Activated CD4-positive, alpha-beta T cell treated with anti-CD3 and anti-CD28 coated beads for 36 hours (primary cell): ENCODE data around the gene TRNT1. TPM values are rescaled to one million over a fixed set of nuclear protein-coding genes. Genes with fewer than 3 reads are reported as not detected.

Source experiments
- ATAC-seq: fragments of 200-7000 bp; cut with Tn5 transposase; one replicate; pipeline ENCODE4 v1.10.0; 2021; ENCODE audit warnings: mild to moderate bottlenecking, moderate library complexity
- CTCF ChIA-PET: fragments of 350-600 bp; sonication (Branson Sonifier 250); formaldehyde crosslinking; loops from one replicate; lab custom pipeline; 2021; ENCODE audit warnings: antibody characterized with exemption; lab: Charles Lee
- POLR2A ChIA-PET: fragments of 350-600 bp; sonication (Branson Sonifier 250); formaldehyde crosslinking; loops from one replicate; lab custom pipeline; 2021; ENCODE audit warnings: antibody characterized with exemption, inconsistent platforms; lab: Charles Lee
- DNase-seq: peaks from one replicate; pipeline ENCODE4 v3.0.0-alpha.2; 2020
- H3K27ac Mint-ChIP-seq: one replicate; pipeline ENCODE4 v1.8.0; 2021; ENCODE audit warnings: mixed read lengths
- H3K27me3 Mint-ChIP-seq: one replicate; pipeline ENCODE4 v1.8.0; 2021; ENCODE audit warnings: mixed read lengths
- H3K36me3 Mint-ChIP-seq: one replicate; pipeline ENCODE4 v1.8.0; 2021; ENCODE audit warnings: low read depth, mixed read lengths
- H3K4me1 Mint-ChIP-seq: one replicate; pipeline ENCODE4 v1.8.0; 2021; ENCODE audit warnings: mixed read lengths
- H3K4me3 Mint-ChIP-seq: one replicate; pipeline ENCODE4 v1.8.0; 2021; ENCODE audit warnings: mild to moderate bottlenecking, moderate library complexity, mixed read lengths
- H3K9me3 Mint-ChIP-seq: one replicate; pipeline ENCODE4 v1.8.0; 2021; ENCODE audit warnings: low read depth, mixed read lengths
- intact Hi-C, 2 experiments: fragments of 100-400 bp; cut with DNase I in 1 of 2; cut with micrococcal nuclease in 1 of 2; formaldehyde crosslinking; loops; one replicate each; pipeline versions ENCODE4 v1.14.2 to v1.15.1; 2022 to 2024; cut with DNase I, micrococcal nuclease
- total RNA-seq, 2 experiments: library from RNA; stranded (reverse); gene quantifications; one replicate each; pipeline ENCODE4 v1.2.3, GENCODE V29; 2021

Gene TRNT1
- total RNA-seq, 2 experiments from 2014 or later = 51.4 to 58.2 TPM

DNA sequence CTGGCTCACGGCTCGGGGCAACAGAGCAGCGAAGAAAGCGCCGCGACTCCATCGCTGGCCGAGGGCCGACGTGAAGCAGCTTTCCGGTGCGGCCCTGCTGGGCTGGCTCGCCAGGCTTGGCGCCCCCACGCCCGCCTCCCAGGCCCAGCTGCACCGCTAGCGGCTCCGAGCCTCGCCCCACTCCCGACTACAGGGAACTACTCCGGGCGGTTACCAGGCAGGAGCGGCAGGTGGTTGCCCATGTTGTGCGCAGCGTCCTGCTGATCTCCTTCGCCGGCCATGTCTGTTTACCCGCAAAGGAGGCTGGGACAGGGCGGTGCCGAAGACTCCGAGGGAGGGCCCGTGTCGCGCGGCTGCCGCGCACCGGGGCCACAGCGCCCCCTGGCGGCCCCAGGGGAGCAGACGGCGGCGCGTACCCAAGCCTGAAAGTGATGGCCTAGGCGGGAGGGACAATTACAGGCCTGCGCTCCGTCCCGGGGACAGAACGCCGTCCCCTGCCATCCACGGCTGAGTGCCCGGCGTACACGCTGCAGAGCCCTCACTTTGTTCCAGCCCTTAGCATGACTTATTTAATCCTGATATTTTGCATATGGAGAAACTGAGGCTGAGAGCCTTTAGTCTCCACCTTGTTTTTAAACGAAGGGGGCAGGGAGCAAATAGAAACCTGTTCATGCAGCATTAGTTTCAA is 52.8 kb downstream of the TRNT1 start, which contains the start of gene CRBN:
CRBN (minus strand) TSS at position 285 of the 688 bp plus-strand sequence; CDS start at position 281, 4 bp downstream.
- no peaks in the 10 kb centered on the region for H3K27me3 Mint-ChIP-seq
- ChIA-PET CTCF (interaction anchor here (0.7 to 0.8 kb wide), 4 partner anchors 8 to 14 kb away, joined by 3 read pairs; no protein-coding TSS in a partner anchor), POLR2A (interaction anchor here (0.7 kb wide), 1 partner anchor 144 kb away, joined by 3 read pairs; no protein-coding TSS in a partner anchor)
- DNase-seq = peak; percentile 93
- H3K4me1 Mint-ChIP-seq = peaks cover 49% of the 10 kb centered on the region
- H3K9me3 Mint-ChIP-seq = no peaks in the 10 kb centered on the region
- peaks cover 9% of the 10 kb centered on the region for H3K36me3 Mint-ChIP-seq
- H3K27ac Mint-ChIP-seq = peak within 1 kb of the TSS; percentile 95
- peak within 1 kb of the TSS; percentile 87 for H3K4me3 Mint-ChIP-seq
- peak; percentile 92 for ATAC-seq
- intact Hi-C loops = loop anchor here (1.0 to 10.0 kb wide), 9 partner anchors 14 to 1943 kb away; partner anchors contain the start of genes TRNT1 (in 2 of the 2), ARL8B (in 1 of the 2), ITPR1 (in 1 of the 2) and SETMAR (in 1 of the 2)

DNA sequence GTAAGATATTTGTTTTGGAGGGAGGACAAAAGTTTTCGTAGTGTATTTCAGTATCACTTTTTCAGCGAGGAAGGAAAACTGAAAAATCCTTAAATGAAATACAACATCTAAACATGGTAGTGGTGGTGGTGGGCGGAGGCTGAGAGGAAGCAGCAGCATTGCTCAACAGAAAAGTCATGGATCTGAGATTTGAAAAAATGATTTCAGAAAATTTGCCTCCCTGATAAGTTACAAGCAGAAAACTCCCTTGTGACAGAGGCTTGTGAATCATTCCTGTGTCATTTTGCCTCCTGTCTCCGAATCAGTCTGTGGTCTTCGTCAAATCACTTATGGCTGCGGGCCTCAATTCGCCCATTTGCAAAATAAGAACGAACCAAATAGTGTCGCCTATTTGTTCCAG is 53.7 kb downstream of the TRNT1 start:
- POLR2A ChIA-PET = interaction anchor here (0.7 kb wide), 1 partner anchor 144 kb away, joined by 3 read pairs; no protein-coding TSS in a partner anchor
- H3K36me3 Mint-ChIP-seq = peaks cover 5% of the 10 kb centered on the region
- CTCF ChIA-PET = interaction anchor here (0.7 kb wide), 1 partner anchor 20 kb away, joined by 6 read pairs; no protein-coding TSS in a partner anchor
- DNase-seq (no peak), ATAC-seq (no peak)
- H3K4me1 Mint-ChIP-seq = peaks cover 42% of the 10 kb centered on the region
- intact Hi-C loops = no loop called here
- H3K27ac Mint-ChIP-seq = no peak overlapping the region
- H3K4me3 Mint-ChIP-seq = no peak overlapping the region
- no peaks in the 10 kb centered on the region for H3K9me3 Mint-ChIP-seq
- no peaks in the 10 kb centered on the region for H3K27me3 Mint-ChIP-seq

DNA sequence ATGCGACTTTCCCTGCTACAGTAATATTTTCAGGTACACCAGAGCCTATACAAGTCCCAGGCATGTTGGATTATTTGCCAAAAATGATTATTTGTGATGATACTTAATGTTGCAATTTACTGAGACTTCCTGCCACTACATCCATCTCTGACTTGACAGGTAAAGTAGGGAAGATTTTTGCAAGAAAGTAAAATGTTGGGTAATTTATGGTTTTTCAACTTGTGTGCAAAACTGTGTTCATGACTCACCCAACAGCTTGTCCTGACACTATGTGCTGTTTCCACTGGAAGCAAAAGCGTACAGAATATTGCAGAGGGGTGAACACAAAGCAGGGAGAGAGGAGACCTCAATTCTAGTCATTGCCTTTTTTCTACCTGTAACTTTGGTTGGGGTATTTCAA is 58.1 kb downstream of the TRNT1 start:
- Mint-ChIP-seq H3K4me3 (no peak overlapping the region), H3K9me3 (peaks cover 12% of the 10 kb centered on the region), H3K27me3 (no peaks in the 10 kb centered on the region), H3K27ac (no peak overlapping the region), H3K4me1 (peaks cover 19% of the 10 kb centered on the region), H3K36me3 (no peaks in the 10 kb centered on the region)
- no peak for ATAC-seq
- POLR2A ChIA-PET = no interaction called here
- DNase-seq = no peak
- CTCF ChIA-PET = no interaction called here
- intact Hi-C loops = no loop called here

DNA sequence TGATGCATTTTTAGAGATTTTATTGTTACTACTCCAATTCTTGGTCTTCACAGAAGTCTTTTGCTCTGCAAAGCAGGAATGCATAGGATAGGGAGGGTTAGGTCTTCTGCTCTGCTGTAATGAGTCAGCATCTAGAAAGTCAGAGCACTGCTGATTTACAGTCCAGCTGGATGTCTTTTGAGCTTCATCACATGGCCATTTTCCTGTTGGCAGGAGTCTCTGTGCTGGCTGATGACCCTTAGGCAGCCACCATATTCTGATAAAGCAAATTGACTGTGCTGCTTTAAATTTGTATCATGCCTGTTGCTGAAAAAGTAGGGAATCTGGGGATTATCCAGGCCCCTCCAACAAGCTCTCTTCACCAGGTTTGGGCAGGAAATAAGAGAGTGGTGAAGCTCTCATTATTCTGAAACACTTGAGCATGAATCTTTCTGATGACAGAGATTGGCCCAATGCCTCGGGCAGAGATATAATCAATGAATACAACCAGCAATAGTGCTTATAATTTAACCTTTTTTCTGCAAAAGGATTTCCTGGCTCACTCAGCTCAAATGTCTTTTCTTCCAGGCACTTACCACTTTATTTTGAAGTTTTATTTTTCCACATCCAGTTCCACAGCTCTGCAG is 62.5 kb downstream of the TRNT1 start:
- no peak overlapping the region for H3K4me3 Mint-ChIP-seq
- peaks cover 12% of the 10 kb centered on the region for H3K9me3 Mint-ChIP-seq
- POLR2A ChIA-PET = no interaction called here
- H3K4me1 Mint-ChIP-seq = peaks cover 39% of the 10 kb centered on the region
- no peaks in the 10 kb centered on the region for H3K27me3 Mint-ChIP-seq
- no peaks in the 10 kb centered on the region for H3K36me3 Mint-ChIP-seq
- peak overlapping the region; percentile 44 for H3K27ac Mint-ChIP-seq
- DNase-seq (no peak), ATAC-seq (no peak)
- CTCF ChIA-PET = interaction anchor here (0.7 to 4.4 kb wide), 3 partner anchors 12 to 36 kb away, joined by 3 to 44 read pairs (median 4); no protein-coding TSS in a partner anchor
- intact Hi-C loops = no loop called here

DNA sequence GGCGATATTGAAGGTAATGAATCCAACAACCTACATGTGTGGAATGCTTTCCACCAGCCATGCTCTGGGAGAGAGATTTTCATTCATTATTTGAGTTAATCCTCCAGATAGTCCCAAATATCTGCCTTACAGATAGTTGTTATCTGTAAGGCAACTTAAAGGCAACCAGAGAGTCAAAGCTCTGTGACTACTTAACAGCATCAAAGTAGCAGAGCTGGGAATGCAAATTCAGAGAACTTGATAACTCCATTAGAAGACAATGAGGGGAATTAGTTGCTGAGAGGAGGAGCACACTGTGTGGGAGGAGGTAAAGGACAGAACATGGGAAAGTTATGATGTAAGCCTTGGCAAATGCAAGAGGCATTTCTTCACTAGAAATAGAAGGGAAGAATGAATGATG is 63.2 kb downstream of the TRNT1 start:
- Mint-ChIP-seq H3K4me3 (no peak overlapping the region), H3K36me3 (no peaks in the 10 kb centered on the region), H3K9me3 (peaks cover 12% of the 10 kb centered on the region), H3K27ac (peak overlapping the region; percentile 44), H3K4me1 (peaks cover 39% of the 10 kb centered on the region), H3K27me3 (no peaks in the 10 kb centered on the region)
- DNase-seq (no peak), ATAC-seq (no peak)
- POLR2A ChIA-PET = no interaction called here
- intact Hi-C loops = no loop called here
- CTCF ChIA-PET = interaction anchor here (4.4 kb wide), 1 partner anchor 11 kb away, joined by 44 read pairs; no protein-coding TSS in a partner anchor

DNA sequence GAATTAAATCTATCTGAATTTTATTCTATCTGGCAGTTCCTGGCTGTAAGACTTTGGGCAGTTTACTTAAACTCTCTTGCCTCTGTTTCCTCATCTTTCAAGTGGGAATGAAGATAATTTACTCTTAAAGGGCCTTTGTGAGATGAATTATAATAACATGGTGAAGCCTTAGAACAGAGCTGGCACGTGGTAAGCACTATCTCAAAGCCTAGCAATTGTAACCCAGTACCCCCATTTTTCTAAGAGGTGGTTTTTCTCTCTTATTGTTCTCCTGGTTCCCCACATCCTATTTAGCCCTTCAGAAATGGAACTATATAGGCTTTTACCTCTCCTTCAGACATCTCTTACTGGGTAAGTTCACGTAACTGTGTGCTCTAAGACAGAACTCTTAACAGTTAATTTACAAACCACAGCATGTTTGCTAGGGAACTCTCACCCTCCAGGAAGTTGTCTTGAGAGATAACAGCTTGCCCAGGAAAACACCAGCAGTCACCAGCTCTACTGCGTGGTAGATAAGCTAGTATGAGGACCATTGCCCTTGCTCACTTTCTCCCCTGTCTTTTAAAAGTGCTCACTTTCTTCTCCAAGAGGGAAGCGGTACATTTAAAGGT is 65.0 kb downstream of the TRNT1 start:
- DNase-seq = no peak
- H3K27me3 Mint-ChIP-seq = no peaks in the 10 kb centered on the region

DNA sequence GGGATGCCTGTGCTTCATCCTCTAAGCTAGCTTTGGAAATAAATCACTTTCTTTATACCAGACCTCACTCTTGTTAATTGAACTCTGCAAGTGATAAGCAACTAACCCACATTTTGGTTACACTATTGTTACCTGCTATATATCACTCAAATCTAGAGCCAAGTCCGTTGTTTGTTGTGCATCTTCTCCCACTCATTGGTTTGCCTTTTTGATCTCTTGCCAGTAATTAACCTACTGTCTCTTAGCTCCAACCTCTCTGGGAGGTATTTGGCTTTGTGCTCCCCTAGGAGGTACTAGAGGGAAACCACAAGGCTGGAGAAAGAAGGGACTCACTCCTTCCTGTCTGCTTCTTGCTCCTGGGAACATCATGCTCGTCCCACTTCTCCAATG is 65.5 kb downstream of the TRNT1 start:
- Mint-ChIP-seq H3K36me3 (no peaks in the 10 kb centered on the region), H3K27ac (peak overlapping the region; percentile 77), H3K4me1 (peaks cover 39% of the 10 kb centered on the region), H3K27me3 (no peaks in the 10 kb centered on the region), H3K4me3 (no peak overlapping the region), H3K9me3 (peaks cover 2% of the 10 kb centered on the region)
- POLR2A ChIA-PET = no interaction called here
- CTCF ChIA-PET = interaction anchor here (0.5 to 4.4 kb wide), 6 partner anchors 9 to 786 kb away, joined by 3 to 44 read pairs (median 3); no protein-coding TSS in a partner anchor
- DNase-seq = no peak
- intact Hi-C loops = no loop called here
- ATAC-seq = peak; percentile 61

More for the DNA sequence above, 65.0 kb downstream of the TRNT1 start:
- Mint-ChIP-seq H3K4me1 (peaks cover 39% of the 10 kb centered on the region), H3K4me3 (no peak overlapping the region), H3K9me3 (peaks cover 2% of the 10 kb centered on the region), H3K36me3 (no peaks in the 10 kb centered on the region), H3K27ac (peak overlapping the region; percentile 77)
- peak; percentile 60 for ATAC-seq
- intact Hi-C loops = no loop called here
- ChIA-PET CTCF (interaction anchor here (1.1 to 4.4 kb wide), 4 partner anchors 9 to 23 kb away, joined by 3 to 44 read pairs (median 4); no protein-coding TSS in a partner anchor), POLR2A (no interaction called here)

DNA sequence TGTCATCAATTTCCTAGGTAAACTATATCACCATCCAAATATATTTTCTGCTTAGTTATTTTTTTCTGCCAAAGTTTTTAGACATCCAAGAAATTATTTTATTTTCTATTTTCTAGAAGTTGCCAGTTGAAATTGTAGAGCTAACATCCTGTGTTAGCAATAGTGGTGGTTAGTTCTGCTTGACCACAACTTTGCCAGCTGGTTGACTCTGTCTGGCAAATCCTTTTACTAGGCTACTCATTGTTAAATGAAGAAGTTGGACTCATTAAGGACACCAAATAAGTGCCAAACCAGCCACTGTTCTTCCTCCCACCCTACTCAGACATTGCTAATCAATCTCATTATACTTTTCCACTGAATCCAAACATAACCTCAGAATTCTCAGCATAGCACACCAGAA is 68.1 kb downstream of the TRNT1 start:
- no peak for DNase-seq
- POLR2A ChIA-PET = no interaction called here
- intact Hi-C loops = no loop called here
- Mint-ChIP-seq H3K27me3 (no peaks in the 10 kb centered on the region), H3K4me1 (peaks cover 29% of the 10 kb centered on the region), H3K36me3 (no peaks in the 10 kb centered on the region), H3K9me3 (no peaks in the 10 kb centered on the region), H3K4me3 (no peak overlapping the region), H3K27ac (no peak overlapping the region)
- CTCF ChIA-PET = no interaction called here
- ATAC-seq = no peak

DNA sequence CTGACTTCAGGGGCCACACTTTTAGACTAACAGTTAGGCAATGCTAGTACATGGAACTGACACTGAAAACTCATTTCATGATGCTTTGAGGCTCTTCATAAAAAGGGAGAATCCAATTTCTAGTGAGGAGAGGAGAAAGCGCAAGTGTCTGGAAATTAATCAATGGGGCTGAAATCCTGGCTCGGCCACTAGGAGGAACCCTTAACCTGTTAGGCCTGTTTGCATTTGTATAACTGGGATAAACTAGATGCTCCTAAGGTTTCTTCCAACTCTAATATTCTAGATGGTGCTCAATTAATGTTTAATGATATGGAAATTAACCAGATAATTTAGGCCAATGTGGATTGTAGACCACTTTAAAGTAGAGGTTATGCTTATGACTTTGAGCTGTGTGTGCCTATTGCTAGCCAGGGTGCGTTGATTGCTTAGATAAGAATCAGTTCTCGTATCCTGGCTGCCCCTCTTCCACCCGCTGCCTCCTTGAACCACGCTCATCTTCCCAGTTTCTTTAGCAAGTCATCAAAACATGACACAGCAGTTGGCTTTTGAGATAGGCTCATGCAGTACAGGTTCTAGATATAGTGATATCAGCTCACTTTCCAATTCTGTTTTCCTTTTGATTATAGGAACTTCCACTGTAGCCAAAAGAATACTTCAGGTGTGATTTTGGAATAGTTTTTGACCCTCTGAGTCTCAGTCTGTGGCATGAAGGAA is 69.6 kb downstream of the TRNT1 start:
- H3K9me3 Mint-ChIP-seq = no peaks in the 10 kb centered on the region
- CTCF ChIA-PET = interaction anchor here (0.6 to 1.3 kb wide), 4 partner anchors 14 to 1094 kb away, joined by 3 read pairs; no protein-coding TSS in a partner anchor
- H3K36me3 Mint-ChIP-seq = no peaks in the 10 kb centered on the region
- DNase-seq (peak; percentile 31), ATAC-seq (no peak)
- H3K27ac Mint-ChIP-seq = no peak overlapping the region
- no peaks in the 10 kb centered on the region for H3K27me3 Mint-ChIP-seq
- H3K4me1 Mint-ChIP-seq = peaks cover 22% of the 10 kb centered on the region
- no peak overlapping the region for H3K4me3 Mint-ChIP-seq
- POLR2A ChIA-PET = interaction anchor here (0.6 kb wide), 1 partner anchor 1309 kb away, joined by 3 read pairs; no protein-coding TSS in a partner anchor
- intact Hi-C loops = no loop called here
